ENCODE measurements around the gene FKBP1C.

Gene FKBP1C

GRCh38 chr6:63259153-63259552, 47.9 kb downstream of the FKBP1C start:
- DNase-seq = no peak
- intact Hi-C loops (cut with DNase I) = no loop called here

- intact Hi-C loops (cut with DNase I) = no loop called here
These were observed 50.6 kb downstream of the FKBP1C start for GRCh38 chr6:63261820-63262219.

More at GRCh38 chr6:63261820-63262219, 50.6 kb downstream of the FKBP1C start:
- DNase-seq = no peak

All from posterior cingulate gyrus (tissue), 11 donors.